Stimulated activated CD4-positive, alpha-beta T cell treated with anti-CD3 and anti-CD28 coated beads, Interleukin-4, amount 100 ng/mL, for 4 hours (primary cell): ENCODE measurements around the gene KIAA0232.
"Not testable (repeated sequence)": the region's sequence is repeated elsewhere in the genome, so short reads cannot be mapped to it uniquely, and the experiment has no call there.

Experiments
- DNase-seq, 2 experiments: peaks; one replicate each; pipeline ENCODE4 v3.0.0-alpha.2; 2020

Gene KIAA0232

DNA sequence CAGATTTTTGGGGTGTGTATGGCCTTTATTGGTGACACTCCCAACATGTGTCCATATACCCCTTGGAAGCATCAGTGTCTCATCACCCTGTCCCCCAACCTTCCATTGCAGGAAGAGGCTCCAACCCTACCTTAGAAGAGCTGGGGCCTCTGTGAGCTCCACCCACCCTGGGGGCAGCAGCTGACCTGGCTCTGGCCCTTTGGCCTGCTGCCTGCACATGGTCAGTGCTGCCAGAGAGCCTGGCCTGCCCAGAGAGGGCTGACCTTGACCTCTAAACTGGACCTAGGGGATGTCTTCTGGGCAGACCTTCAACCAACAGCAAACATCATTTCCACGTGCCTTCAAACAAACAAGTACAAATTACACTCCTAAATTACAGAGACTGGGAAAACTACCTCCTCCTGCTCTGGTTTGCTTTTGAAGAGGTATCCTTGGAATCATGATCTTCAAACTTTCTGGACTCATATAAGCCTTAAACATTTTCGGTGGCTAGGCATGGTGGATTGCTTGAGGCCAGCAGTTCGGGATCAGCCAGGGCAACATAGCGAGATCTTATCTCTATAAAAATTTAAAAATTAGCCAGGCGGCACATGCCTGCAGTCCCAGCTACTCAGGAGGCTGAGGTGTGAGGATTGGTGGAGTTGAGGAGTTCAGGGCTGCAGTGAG lies 27.3 kb upstream of the KIAA0232 start:
- no peak for DNase-seq

DNA sequence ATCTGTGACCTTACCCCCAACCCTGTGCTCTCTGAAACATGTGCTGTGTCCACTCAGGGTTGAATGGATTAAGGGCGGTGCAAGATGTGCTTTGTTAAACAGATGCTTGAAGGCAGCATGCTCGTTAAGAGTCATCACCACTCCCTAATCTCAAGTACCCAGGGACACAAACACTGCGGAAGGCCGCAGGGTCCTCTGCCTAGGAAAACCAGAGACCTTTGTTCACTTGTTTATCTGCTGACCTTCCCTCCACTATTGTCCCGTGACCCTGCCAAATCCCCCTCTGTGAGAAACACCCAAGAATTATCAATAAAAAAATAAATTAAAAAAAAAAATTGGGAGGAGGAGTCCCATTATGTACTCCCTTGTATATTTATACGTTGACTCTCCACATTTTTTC lies 26.2 kb upstream of the KIAA0232 start:
- not testable (repeated sequence) for DNase-seq

DNA sequence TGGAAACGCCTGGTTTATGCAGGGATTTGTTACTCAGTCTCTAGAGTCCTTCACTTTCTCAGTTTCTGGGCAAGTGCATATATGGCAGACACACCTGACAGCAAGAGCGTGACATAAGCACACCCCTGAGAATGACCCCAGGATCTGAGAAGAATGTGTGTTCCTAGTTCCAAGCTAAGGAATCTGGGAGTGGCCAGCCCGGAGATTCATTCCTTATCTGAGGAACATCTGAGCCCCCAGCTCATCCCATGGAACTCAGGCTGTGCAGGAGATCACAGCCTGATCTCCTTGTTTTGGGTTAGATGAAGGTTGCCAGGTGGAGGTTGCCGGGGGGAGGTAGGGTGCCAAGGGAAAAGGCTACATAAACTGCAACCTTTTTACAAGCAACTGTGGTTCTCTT lies 23.8 kb upstream of the KIAA0232 start:
- DNase-seq, result no peak

DNA sequence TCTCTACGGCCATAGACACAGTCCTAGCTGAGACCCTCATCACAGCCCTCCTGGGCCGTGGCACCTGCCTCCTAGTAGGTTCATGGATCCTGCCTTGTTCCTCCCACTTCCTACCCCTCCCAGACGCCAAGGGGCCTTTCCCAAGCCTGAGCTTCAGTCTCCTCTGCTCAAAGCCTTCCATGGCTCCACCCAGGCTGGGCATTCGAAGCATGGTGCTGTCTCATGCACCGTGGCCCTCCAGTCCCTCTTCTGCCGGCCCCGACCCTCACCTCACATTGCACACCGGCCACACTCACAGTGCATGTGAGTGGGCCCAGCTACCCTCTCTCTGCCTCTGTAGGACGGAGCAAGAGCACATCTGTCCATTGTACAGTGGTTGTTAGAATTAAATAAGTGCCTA lies 21.7 kb upstream of the KIAA0232 start:
- DNase-seq, result no peak

DNA sequence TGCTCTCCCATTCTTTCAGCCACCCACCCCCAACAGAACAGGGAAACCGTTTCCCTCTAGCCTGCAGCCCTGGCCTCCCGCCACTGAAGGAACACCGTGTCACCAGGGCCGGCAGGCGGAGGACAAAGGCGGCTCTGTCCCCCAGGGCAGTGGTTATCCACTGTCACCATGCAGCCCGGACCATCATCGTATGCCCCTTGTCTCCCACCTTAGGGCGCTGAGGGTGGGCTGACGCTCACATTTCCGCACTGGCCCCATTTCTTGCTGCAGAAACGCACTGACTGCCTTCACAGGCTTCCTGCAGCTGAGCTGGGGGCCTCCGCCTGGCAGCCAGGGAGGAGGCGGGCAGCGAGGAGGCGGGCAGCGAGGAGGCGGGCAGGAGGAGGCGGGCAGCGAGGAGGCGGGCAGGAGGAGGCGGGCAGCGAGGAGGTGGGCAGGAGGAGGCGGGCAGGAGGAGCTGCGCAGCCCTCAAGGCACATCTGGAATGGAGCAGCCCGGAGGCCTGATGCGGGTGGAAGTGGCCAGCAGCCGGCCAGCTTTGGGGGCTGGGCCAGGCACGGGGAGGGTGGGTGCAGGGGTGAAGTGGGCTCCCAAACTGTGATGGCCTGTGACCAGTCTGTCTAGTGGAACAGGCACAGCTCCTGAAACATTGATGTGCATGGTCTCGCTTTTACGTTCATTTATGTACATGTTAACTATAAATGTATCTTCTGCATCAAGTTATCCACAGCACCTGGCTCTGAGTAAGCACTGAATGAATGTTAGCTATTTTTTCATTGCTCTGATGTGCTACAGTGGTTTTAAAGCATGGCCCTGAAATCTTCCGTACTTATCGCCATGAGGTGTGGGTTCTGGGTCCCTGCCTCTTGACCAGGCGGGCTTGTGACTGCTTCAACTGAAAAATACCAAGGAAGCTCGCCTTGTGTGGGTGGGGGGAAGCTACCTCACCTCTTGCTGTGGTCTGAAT lies 20.6 kb upstream of the KIAA0232 start:
- DNase-seq, result peak in 1 of 2 experiments; percentile 31

DNA sequence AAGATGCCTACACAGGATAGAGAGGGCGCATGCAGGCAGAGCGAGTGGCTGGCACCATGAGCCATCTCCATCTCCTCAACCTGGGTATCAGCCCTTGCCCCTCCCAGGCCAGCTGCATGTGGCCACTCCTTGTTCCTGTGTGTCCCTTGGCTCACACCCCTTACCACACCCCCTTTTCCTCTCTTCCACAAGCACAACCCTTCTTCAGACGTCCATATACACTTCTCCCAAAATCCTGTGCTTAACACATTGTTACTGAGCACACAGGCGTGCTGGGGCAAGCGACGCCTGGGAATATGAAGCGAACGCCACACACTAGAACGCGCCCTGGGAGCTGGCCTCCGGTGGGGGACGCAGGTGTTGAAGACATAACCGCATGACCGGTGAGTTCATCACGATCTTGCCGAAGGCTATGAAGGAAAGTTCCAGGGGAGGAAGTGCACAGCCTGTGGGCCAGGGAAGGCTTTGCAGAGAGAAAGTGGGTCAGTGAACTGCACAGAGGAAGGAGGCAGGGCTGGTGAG lies 19.1 kb upstream of the KIAA0232 start:
- DNase-seq, result no peak

DNA sequence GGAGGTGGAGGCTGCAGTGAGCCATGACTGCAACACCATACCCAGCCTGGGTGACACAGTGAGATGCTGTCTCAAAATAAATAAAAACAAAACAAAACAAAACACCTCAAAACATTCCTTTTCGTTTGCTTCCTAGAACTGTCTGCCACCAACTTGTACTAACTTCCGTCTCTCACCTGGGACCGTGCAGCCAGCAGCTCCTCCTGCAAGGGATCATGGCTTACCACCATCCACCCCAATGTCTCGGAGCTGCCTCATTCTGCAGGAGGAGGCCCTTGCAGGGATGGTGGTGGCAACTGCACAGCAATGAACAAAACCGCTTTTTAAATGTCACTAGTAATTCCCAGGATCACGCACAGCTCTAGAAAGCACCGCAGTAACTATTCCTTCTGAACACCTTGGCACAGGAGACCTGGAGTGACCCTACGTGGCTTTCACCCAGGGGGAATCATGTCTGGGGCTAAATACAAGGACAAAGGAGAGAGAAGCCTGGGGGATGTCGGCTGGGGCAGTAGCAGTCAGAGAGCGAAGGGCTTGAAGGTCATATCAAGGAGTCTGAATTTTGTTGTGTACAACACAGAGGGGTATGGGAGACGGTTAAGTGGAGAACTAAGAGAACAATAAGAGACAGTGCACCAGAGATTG lies 17.4 kb upstream of the KIAA0232 start:
- no peak for DNase-seq

DNA sequence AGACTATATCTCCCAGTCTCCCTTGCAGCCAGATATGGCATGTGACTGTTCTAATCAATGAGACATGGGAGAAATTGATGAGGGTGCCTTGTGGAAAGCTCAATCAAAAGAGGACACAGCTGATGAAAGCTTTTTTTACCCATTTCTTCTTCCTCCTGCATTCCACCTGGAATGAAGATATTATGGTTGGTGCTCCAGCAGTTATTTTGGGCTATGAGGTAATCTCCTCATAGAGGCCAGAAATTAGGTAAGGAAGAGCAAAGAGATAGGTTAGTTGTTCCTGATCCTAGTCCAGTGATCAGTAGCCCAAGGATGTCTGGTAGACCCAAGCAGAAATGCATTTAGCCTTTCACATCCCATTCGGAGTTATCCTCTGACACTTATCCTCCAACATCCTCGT lies 16.8 kb upstream of the KIAA0232 start:
- DNase-seq, result no peak

DNA sequence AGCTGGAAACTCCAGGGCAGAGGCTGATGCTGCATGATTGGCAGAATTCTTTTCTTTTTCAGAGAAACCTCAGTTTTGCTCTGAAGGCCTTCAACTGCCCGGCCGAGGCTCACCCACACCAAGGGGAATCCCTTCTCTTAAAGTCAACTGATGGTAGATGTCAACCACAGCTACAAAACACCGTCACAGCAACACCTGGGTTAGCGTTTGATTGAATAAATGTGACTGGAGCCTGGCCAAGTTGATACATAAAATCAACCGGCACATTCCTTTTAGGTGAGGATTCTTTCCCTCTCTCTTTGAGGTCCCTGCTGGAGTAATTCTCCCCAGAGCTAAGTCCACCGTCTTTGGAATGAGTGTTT lies 15.2 kb upstream of the KIAA0232 start:
- no peak for DNase-seq

DNA sequence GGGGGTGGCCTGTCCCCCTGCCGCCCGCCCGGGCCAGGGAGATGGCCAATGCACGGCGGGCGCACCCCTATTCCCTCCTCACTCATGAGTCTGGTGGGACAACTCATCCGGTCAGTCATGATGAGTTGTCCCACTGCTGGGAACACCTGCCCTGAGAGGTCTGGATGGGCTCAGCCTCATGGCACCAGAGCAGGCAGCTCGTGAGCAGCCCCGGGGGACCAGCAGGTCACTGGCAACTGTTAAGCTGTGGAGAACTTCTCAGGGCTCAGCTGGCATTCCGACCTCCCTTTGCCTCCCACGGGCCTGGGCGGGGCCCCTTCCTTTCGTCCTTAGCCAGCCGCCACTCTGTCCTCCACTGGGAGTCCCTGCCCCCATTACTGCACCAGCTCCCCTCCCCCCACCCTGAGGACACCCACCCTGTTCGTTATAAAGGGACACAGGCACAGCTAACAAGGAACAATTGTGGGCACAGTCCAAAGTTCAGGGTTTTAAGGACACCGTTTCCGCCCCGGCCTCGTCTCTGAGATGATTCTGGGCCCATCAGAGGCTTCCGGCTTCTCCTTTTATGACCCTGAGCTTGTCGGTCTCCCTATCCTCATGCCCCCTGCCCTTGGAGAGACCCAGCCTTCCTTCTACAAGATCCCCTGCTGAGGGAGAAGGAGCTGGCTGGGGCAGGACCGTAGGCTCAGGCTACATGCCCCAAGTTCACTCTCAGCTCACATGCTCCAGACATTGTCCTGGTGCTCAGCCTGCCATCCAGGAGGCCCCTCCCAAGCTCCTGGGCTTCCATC lies 14.6 kb upstream of the KIAA0232 start:
- DNase-seq, result no peak

DNA sequence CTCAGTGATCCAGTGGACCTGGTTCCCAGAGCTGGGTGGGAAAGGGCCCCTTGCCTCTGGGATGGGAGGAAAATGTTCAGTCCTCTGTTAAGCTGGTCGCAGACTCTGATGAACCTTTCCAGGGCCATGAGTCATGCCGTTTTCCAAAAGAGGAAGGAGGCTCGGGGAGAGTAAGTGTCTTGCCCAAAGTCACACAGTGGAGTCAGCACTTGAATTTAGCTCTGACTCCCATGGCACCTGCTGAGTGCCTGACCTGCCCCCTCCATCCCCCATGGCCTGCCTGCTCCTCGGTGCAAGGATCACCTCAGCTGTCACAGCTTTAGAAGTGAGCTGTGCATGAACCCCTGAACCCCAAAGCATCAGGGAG lies 14.0 kb upstream of the KIAA0232 start:
- DNase-seq, result no peak

DNA sequence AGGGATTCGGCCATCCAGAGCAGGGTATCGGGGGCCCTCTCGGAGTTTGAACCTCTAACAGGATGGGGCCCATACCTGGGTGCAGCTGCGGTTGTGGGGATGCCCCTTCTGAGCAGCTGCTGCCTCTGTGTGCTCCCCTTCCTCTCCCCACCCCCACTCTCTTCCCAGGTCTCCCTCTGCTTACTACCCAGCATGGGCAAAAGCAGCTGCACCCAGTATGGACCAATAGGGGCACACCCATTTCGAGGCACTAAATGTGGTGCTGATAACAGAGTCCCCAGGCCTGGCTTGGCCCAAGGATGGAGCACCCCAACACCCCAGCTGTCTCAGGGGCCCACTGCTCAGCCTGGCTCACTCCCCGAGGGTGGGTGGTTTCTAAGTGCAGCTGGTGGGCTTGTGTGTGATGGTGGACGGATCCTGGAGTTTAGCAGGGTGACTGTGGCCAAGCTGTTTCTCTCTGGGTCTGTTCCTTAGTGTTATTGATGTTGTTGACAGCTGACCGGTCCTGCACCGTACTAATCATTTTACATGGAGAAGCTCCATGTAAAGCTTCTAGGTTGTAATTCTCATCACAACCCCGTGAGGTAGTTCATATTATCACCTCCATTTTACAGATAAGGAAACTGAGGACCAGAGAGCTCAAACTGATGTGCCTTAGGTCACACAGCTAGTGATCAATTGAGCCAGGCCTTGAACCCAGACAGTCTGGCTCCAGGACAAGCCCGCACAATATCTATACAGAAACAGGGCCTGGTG lies 13.1 kb upstream of the KIAA0232 start:
- no peak for DNase-seq

DNA sequence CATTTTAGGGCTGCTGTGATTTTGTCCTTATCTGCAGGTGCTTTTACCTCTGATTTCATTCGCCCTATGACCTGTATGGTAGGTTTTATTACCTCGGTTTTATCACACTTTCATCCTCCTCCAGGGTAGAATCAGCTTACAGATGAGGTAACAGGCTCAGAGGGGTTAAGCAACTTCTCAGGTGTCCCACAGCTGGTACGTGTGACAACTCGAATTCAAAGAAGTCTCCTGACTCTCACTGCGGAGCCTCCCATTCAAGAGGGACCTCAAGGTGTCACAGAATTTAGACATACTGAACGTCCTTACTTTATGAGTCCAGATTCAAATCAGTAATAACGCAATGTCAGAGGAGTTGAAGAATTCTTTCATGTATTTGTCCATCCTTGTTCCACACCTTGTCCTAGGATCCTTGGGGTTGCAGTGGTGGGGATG lies 12.5 kb upstream of the KIAA0232 start:
- no peak for DNase-seq

DNA sequence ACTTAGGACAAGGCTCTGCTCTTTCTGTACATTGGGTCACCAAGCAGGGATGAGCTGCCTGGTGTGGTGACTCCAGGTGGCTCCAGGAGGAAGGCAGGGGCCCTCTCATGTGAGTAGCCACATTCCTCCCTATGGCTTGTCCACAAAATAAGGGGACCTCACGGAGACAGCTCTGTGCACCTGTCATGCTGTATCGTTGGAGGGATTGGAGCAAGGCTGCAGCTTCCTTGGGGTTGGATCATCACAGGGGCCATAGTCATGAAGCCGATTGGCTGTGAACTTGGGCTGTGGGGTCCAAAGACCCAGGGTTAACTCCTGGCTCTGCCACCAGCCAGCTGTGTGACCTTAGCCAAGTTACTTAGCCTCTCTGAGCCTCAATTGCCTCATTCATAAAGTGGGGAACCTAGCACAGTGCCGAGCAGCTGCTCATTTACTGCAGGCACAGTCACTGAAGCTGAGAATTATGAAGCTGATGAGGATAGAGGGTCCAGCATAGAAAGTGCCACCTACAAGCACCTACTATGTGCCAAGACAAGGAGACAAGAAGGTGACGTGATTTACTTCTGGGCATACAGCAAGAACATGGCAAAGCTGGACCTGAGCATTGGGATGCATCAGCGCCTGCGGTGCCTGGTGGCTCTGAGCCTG lies 11.8 kb upstream of the KIAA0232 start:
- no peak for DNase-seq

DNA sequence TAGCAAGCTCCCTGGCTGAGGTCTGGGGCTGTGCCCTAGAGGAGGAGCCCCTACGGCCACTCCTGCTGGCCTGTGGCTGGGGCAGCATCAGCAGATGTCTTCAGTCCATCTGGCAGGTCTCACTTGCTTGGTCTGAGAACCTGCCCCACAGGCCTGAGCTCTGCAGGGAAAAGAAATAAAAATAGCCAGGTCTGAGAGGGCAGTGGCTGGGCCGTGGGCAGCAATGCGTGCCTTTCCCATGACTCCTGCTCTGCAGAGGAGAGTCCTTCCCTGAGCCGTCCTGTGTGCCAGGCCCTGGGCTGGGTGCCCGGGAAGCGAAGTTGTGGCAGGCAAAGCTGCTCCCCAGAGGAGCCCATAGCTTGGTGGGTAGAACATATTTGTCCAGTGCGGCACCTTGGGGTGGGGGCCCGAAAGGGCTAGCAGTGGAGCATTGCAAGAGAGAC lies 11.3 kb upstream of the KIAA0232 start:
- DNase-seq, result no peak

DNA sequence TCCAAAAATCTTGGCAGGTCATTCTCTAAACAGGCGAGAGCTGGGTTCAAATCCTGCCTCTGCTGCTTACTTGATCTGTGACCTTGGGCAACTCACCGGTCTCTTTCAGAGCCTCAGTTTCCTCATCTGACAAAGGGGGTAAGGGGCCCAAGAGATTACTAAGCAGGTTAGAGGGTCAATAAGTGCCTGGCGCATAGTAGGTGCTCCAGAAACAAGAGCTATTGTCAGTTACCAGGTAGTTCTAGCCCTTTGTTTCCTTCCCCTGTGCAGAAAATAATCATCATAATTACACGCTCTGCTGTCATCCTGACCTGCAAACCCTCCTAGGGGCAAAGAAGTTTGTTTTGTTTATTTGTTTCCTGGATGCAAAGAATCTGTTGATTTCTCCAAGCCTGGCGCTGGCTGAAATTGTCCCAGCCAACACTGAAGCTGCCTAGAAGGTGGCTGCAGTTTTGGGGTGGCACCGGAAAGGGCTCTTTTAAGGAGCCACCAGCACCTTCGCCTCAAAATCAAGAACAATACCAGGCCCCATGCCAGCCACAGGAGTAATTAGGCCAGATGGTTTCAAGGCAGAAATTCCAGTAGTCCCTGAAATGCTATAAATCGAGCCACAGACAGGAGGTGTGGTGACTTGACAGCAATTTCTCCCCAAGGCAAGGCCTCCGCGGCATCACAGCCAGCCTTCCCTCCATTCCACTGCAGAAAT lies 10.2 kb upstream of the KIAA0232 start:
- DNase-seq, result no peak

DNA sequence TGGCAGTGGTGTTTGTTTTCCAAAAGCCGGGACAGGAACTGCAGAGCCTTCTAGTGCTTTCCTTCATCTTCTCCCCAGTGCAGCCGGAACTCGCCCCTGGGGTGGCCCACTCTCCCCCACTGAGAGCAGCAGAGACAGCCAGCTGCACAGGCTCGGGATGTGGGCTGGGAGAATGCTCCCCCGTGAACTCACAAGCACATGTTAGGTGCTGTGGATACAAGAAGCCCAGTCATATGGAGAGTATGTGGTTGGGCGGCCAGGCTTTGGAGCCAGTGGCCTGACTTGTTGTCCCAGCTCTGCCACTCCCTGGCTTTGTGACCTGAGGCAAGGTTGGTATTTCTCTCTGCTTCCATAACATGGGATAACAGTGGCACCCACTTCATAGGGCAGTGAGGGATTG lies 9.4 kb upstream of the KIAA0232 start:
- no peak for DNase-seq

DNA sequence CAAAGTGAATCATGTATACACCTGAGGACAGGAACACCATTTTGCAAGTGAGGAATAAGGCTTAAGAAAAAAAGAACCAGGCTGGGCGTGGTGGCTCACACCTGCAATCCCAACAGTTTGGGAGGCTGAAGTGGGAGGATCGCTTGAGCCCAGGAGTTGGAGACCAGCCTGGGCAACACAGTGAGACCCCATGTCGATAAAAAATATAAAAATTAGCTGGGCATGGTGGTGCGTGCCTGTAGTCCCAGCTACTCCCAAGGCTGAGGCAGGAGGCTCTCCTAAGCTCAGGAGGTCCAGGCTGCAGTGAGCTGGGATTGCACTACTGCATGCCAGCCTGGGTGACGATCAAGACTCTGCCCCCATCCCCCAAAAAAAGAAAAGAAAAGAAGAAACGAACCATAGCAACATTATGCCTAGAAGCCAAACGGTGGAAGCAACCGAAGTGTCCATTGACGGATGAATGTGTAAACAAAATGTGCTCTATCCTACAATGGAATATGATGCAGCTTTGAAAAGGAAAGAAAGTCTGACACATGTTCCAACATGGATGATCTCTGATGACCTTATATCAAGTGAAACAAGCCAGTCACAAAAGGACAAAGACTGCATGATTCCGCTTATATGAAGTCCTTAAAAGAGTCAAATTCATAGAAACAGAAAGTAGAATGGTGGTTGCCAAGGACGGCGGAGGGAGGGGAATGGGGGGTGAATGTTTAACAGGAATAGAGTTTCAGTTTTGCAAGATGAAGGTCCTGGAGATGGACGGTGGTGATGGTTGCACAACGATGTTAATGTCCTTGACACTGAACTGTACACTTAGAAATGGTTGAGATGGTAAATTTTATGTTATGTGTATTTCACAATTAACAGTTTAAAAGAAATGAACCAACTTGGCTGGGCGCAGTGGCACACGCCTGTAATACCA lies 8.6 kb upstream of the KIAA0232 start:
- DNase-seq, result no peak

DNA sequence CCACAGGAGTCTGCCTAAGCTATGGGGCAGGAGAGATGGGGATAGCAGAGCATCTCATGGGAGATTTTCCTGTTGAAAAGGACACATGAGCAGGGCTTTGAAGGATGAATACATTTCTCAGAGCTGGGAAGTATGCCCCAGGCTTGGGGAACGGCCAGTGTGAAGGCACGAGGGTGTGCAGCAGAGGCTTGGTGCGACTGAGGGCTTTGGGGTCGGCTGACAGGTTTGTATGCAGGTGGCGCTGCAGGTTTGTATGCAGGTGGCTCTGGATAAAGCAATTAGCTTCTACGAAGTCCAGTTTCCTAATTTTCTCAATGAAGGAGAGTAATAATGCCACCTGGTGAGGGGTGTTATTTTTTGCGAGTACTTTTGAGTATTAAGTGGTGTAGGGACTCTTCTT lies 6.8 kb upstream of the KIAA0232 start:
- DNase-seq, result no peak
